ENCODE data around the gene GRAP.

The GRAP gene

GRCh38 chr17:19017804-19018599 is 28.8 kb downstream of the GRAP start:
- DNase-seq, result no peak

GRCh38 chr17:19017401-19017800 is 29.4 kb downstream of the GRAP start:
- no peak for DNase-seq

GRCh38 chr17:19016881-19017280 is 29.9 kb downstream of the GRAP start:
- no peak for DNase-seq

- DNase-seq, result no peak
Measured at GRCh38 chr17:19016297-19016696, 30.5 kb downstream of the GRAP start.

GRCh38 chr17:19015428-19015827 is 31.3 kb downstream of the GRAP start:
- no peak for DNase-seq

- no peak for DNase-seq
Measured at GRCh38 chr17:19014628-19015215, 32.0 kb downstream of the GRAP start.

GRCh38 chr17:19013806-19014627 is 32.7 kb downstream of the GRAP start:
- DNase-seq, result no peak

- DNase-seq, result no peak
Measured at GRCh38 chr17:19013226-19013625, 33.5 kb downstream of the GRAP start.

GRCh38 chr17:19012171-19013080 is 34.3 kb downstream of the GRAP start:
- DNase-seq, result no peak

GRCh38 chr17:19011581-19011980 is 35.2 kb downstream of the GRAP start:
- no peak for DNase-seq

GRCh38 chr17:19010729-19011505 is 35.8 kb downstream of the GRAP start:
- DNase-seq, result no peak

GRCh38 chr17:19009970-19010369 is 36.8 kb downstream of the GRAP start:
- DNase-seq, result no peak

- no peak for DNase-seq
Measured at GRCh38 chr17:19006698-19007097, 40.1 kb downstream of the GRAP start.

- DNase-seq, result no peak
Measured at GRCh38 chr17:19005789-19006430, 40.8 kb downstream of the GRAP start.

GRCh38 chr17:19005137-19005773 is 41.5 kb downstream of the GRAP start:
- no peak for DNase-seq

GRCh38 chr17:19004421-19005136 is 42.2 kb downstream of the GRAP start, which contains the start of gene FAM83G:
FAM83G (minus strand) TSS chr17:19004764; CDS start chr17:19004041, 723 bp downstream.
- peak; percentile 84 for DNase-seq

GRCh38 chr17:19003543-19004420 is 43.0 kb downstream of the GRAP start:
- DNase-seq, result peak; percentile 43

- DNase-seq, result no peak
Measured at GRCh38 chr17:19002805-19003542, 43.8 kb downstream of the GRAP start.
